Left ventricle myocardium superior (tissue), 1 donor: ENCODE data around the gene CLTA. TPM values are rescaled to one million over a fixed set of nuclear protein-coding genes. Genes with fewer than 3 reads are reported as not detected.
"Not testable (repeated sequence)": the region's sequence is repeated elsewhere in the genome, so short reads cannot be mapped to it uniquely, and the experiment has no call there.

Experiments
- ATAC-seq: fragments of 200-7000 bp; cut with Tn5 transposase; one replicate; pipeline ENCODE4 v1.9.1; 2020; ENCODE audit warnings: mild to moderate bottlenecking, moderate library complexity
- DNase-seq: peaks from one replicate; pipeline ENCODE4 v3.0.0-alpha.2; 2020
- intact Hi-C: fragments of 100-400 bp; cut with micrococcal nuclease; formaldehyde crosslinking; loops from one replicate; pipeline ENCODE4 v1.11.0; 2022
- total RNA-seq: library from RNA; stranded (reverse); fragmentation: NEBNext Ultra II Directional; extraction: Animal tissue kit (Norgen Biotek cat#: 25700); gene quantifications from one replicate; pipeline ENCODE4 v1.2.1, GENCODE V29; 2021
- donor health status: DM: no; HTN: yes; CAD: no; lungs with severe emphysema.

CLTA gene
- total RNA-seq, 1 donor from 2014 or later, result 60.7 TPM

- DNase-seq, ATAC-seq, intact Hi-C loops: not testable (repeated sequence)
Observed at GRCh38 chr9:36175209-36175608, 15.5 kb upstream of the CLTA start.

- intact Hi-C loops, DNase-seq, ATAC-seq: not testable (repeated sequence)
Observed at GRCh38 chr9:36176496-36176895, 14.2 kb upstream of the CLTA start.

GRCh38 chr9:36177571-36177970, 13.2 kb upstream of the CLTA start:
- DNase-seq (no peak), ATAC-seq (no peak)
- intact Hi-C loops, result no loop called here

- ATAC-seq, intact Hi-C loops, DNase-seq: not testable (repeated sequence)
Observed at GRCh38 chr9:36180243-36180642, 10.5 kb upstream of the CLTA start.

GRCh38 chr9:36187414-36187813, 3.3 kb upstream of the CLTA start:
- intact Hi-C loops, result no loop called here
- ATAC-seq (no peak), DNase-seq (no peak)

- no peak for ATAC-seq
- intact Hi-C loops, result no loop called here
- DNase-seq, result no peak
Observed at GRCh38 chr9:36188212-36188611, 2.5 kb upstream of the CLTA start.

- ATAC-seq (no peak), DNase-seq (no peak)
- intact Hi-C loops, result no loop called here
Observed at GRCh38 chr9:36189976-36190375, 745 bp upstream of the CLTA start.

- ATAC-seq, result peak; percentile 10
- peak; percentile 46 for DNase-seq
- intact Hi-C loops, result no loop called here
Observed at GRCh38 chr9:36191290-36191645, 547 bp downstream of the CLTA start.

GRCh38 chr9:36191686-36192085, 965 bp downstream of the CLTA start:
- ATAC-seq, result no peak
- no peak for DNase-seq
- intact Hi-C loops, result no loop called here

GRCh38 chr9:36192196-36192595, 1.5 kb downstream of the CLTA start:
- no peak for ATAC-seq
- no peak for DNase-seq
- intact Hi-C loops, result no loop called here

GRCh38 chr9:36193023-36193422, 2.3 kb downstream of the CLTA start:
- ATAC-seq (no peak), DNase-seq (no peak)
- intact Hi-C loops, result no loop called here

GRCh38 chr9:36194326-36195000, 3.7 kb downstream of the CLTA start:
- DNase-seq, result no peak
- intact Hi-C loops, result no loop called here
- no peak for ATAC-seq

- no peak for DNase-seq
- ATAC-seq, result peak; percentile 83
- intact Hi-C loops, result no loop called here
Observed at GRCh38 chr9:36204906-36205547, 14.3 kb downstream of the CLTA start.

- ATAC-seq (peak; percentile 19), DNase-seq (no peak)
- intact Hi-C loops, result no loop called here
Observed at GRCh38 chr9:36207016-36207415, 16.3 kb downstream of the CLTA start.

GRCh38 chr9:36207546-36208012, 16.9 kb downstream of the CLTA start:
- ATAC-seq, result no peak
- DNase-seq, result no peak
- intact Hi-C loops, result no loop called here

GRCh38 chr9:36208521-36209253, 18.0 kb downstream of the CLTA start:
- intact Hi-C loops, result no loop called here
- ATAC-seq (no peak), DNase-seq (no peak)

GRCh38 chr9:36210722-36211121, 20.0 kb downstream of the CLTA start:
- ATAC-seq (peak; percentile 8), DNase-seq (no peak)

GRCh38 chr9:36211510-36211909, 20.8 kb downstream of the CLTA start:
- no peak for DNase-seq
- ATAC-seq, result peak; percentile 14
- intact Hi-C loops, result no loop called here

More at GRCh38 chr9:36210722-36211121, 20.0 kb downstream of the CLTA start:
- intact Hi-C loops, result no loop called here

GRCh38 chr9:36213387-36213786, 22.7 kb downstream of the CLTA start:
- ATAC-seq, result no peak
- DNase-seq, result no peak
- intact Hi-C loops, result no loop called here

GRCh38 chr9:36213989-36214388, 23.3 kb downstream of the CLTA start:
- intact Hi-C loops, result no loop called here
- DNase-seq (no peak), ATAC-seq (no peak)
